ENCODE results near the gene SLC26A1. TPM values are rescaled to one million over a fixed set of nuclear protein-coding genes. Genes with fewer than 3 reads are reported as not detected.

Gene SLC26A1
- total and polyA plus RNA-seq, 2 of the 13 experiments (the other 11 are each of a cell fraction or from before 2014, with no cell fraction given), result 5.4 to 22.9 TPM

DNA sequence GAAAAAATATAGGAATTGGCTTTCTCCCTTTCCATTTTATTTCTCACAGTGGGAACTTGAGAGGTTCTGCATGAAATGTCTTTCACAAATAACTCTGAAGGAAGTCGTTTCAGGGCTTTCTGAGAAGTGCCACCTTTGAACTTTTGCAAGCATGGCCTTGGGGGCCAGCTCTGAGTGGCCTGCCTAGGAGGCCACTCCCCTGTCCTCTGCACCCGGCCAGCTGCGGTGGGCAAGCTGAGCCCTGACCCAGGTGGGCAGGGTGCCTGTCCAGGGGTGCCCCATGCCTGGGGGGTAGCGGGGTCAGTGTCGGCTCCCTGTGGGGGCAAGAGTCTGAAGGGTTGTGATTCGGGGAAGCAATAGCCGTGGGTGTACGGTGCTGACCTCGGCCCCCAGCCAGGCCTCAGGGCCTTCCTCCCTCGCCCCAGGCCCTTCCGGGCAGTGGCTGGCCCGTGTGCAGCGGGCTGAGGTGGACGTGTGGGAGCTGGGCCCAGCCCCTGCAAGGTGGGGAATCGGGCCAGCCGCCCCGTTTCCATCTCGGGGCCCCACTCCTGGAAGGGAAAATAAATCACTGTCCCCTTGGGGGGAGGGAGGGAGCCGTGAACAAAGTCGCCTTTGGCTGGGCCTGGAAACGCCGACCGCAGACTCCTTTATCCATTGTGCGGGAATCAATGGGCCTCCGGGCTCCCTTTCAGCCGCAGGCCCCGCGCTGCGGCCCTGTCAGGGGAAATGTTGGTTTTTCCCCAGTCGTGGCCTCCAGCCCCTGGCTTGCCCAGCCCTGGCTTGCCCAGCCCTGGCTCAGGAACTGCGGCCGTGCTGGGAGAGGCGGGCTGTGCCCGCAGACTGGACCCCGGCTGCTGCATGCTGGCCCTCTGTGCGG lies 21.3 kb upstream of the SLC26A1 start (continued):
- TF ChIP-seq, protein P1, sequence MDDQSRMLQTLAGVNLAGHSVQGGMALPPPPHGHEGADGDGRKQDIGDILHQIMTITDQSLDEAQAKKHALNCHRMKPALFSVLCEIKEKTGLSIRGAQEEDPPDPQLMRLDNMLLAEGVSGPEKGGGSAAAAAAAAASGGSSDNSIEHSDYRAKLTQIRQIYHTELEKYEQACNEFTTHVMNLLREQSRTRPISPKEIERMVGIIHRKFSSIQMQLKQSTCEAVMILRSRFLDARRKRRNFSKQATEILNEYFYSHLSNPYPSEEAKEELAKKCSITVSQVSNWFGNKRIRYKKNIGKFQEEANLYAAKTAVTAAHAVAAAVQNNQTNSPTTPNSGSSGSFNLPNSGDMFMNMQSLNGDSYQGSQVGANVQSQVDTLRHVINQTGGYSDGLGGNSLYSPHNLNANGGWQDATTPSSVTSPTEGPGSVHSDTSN (CRISPR knock-in tag; IDR thresholded peaks at IDR 0.05; ENCODE audit: borderline replicate concordance), result no peak
- TF ChIP-seq, protein P2, sequence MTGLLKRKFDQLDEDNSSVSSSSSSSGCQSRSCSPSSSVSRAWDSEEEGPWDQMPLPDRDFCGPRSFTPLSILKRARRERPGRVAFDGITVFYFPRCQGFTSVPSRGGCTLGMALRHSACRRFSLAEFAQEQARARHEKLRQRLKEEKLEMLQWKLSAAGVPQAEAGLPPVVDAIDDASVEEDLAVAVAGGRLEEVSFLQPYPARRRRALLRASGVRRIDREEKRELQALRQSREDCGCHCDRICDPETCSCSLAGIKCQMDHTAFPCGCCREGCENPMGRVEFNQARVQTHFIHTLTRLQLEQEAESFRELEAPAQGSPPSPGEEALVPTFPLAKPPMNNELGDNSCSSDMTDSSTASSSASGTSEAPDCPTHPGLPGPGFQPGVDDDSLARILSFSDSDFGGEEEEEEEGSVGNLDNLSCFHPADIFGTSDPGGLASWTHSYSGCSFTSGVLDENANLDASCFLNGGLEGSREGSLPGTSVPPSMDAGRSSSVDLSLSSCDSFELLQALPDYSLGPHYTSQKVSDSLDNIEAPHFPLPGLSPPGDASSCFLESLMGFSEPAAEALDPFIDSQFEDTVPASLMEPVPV (CRISPR knock-in tag; IDR thresholded peaks at IDR 0.05), result 0 out of 2 replicates have a peak, but pooled peaks have one; percentile 76
- TF ChIP-seq, protein P3, sequence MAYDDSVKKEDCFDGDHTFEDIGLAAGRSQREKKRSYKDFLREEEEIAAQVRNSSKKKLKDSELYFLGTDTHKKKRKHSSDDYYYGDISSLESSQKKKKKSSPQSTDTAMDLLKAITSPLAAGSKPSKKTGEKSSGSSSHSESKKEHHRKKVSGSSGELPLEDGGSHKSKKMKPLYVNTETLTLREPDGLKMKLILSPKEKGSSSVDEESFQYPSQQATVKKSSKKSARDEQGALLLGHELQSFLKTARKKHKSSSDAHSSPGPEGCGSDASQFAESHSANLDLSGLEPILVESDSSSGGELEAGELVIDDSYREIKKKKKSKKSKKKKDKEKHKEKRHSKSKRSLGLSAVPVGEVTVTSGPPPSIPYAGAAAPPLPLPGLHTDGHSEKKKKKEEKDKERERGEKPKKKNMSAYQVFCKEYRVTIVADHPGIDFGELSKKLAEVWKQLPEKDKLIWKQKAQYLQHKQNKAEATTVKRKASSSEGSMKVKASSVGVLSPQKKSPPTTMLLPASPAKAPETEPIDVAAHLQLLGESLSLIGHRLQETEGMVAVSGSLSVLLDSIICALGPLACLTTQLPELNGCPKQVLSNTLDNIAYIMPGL (CRISPR knock-in tag; IDR thresholded peaks at IDR 0.05; ENCODE audit: borderline replicate concordance in 1 of 2, low read depth in 1 of 2), result peak in 1 of 2 experiments; percentile 12; a peak in 1 of 4 replicates
- TF ChIP-seq SRSF4 (IDR thresholded peaks at IDR 0.05; ENCODE audit: low read depth, low read length, poor library complexity, severe bottlenecking) (no peak), RFXAP (CRISPR knock-in tag; IDR thresholded peaks at IDR 0.05; ENCODE audit: borderline replicate concordance) (no peak), HNF4G (IDR thresholded peaks at IDR 0.05; ENCODE audit: borderline replicate concordance, low read depth, low read length) (peak; percentile 55; the same call in 1 of the 2 replicates), HNF4G (CRISPR knock-in tag; IDR thresholded peaks at IDR 0.05; ENCODE audit: borderline replicate concordance, low read depth) (0 out of 2 replicates have a peak, but pooled peaks have one; percentile 24), ZSCAN20 (CRISPR knock-in tag; IDR thresholded peaks at IDR 0.05; ENCODE audit: borderline replicate concordance) (no peak), ZNF430 (CRISPR knock-in tag; IDR thresholded peaks at IDR 0.05) (peak; percentile 60; the same call in 1 of the 2 replicates)
- TF ChIP-seq, protein P4, sequence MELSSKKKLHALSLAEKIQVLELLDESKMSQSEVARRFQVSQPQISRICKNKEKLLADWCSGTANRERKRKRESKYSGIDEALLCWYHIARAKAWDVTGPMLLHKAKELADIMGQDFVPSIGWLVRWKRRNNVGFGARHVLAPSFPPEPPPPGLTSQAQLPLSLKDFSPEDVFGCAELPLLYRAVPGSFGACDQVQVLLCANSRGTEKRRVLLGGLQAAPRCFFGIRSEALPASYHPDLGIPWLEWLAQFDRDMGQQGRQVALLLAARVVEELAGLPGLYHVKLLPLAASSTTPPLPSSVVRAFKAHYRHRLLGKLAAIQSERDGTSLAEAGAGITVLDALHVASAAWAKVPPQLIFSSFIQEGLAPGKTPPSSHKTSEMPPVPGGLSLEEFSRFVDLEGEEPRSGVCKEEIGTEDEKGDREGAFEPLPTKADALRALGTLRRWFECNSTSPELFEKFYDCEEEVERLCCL (CRISPR knock-in tag; IDR thresholded peaks at IDR 0.05; ENCODE audit: borderline replicate concordance), result no peak
- TF ChIP-seq, protein P5, sequence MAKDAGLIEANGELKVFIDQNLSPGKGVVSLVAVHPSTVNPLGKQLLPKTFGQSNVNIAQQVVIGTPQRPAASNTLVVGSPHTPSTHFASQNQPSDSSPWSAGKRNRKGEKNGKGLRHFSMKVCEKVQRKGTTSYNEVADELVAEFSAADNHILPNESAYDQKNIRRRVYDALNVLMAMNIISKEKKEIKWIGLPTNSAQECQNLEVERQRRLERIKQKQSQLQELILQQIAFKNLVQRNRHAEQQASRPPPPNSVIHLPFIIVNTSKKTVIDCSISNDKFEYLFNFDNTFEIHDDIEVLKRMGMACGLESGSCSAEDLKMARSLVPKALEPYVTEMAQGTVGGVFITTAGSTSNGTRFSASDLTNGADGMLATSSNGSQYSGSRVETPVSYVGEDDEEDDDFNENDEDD (CRISPR knock-in tag; IDR thresholded peaks at IDR 0.05; ENCODE audit: borderline replicate concordance), result 0 out of 2 replicates have a peak, but pooled peaks have one; percentile 22
- TF ChIP-seq, protein P6, sequence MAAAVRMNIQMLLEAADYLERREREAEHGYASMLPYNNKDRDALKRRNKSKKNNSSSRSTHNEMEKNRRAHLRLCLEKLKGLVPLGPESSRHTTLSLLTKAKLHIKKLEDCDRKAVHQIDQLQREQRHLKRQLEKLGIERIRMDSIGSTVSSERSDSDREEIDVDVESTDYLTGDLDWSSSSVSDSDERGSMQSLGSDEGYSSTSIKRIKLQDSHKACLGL (CRISPR knock-in tag; IDR thresholded peaks at IDR 0.05), result no peak
- TF ChIP-seq, protein P7, sequence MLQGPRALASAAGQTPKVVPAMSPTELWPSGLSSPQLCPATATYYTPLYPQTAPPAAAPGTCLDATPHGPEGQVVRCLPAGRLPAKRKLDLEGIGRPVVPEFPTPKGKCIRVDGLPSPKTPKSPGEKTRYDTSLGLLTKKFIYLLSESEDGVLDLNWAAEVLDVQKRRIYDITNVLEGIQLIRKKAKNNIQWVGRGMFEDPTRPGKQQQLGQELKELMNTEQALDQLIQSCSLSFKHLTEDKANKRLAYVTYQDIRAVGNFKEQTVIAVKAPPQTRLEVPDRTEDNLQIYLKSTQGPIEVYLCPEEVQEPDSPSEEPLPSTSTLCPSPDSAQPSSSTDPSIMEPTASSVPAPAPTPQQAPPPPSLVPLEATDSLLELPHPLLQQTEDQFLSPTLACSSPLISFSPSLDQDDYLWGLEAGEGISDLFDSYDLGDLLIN (CRISPR knock-in tag; IDR thresholded peaks at IDR 0.05; ENCODE audit: borderline replicate concordance), result no peak

All from HepG2 (cell line).